Measurements from ENCODE around the gene KRTAP20-3.

KRTAP20-3 gene

DNA sequence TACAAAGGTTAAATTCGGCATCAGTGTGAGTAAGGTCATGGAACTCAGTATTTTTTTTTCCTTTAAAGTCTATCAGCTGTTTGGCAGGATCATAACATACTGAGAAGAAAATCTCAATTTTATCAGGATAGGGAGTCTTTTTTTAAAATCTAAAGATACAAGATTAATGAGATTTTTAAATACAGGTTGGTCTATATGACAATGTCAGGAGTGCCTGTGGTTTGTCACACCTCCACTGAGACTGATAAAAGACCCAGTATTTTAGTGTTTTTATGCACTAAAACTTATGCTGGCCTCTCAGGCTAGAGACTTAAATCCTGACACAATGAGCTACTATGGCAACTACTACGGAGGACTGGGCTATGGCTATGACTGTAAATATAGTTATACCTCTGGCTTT lies at the start of gene KRTAP20-3:
TSS of gene KRTAP20-3 (plus strand) at position 301 of the 400 bp plus-strand sequence.
- TF ChIP-seq, protein P1, sequence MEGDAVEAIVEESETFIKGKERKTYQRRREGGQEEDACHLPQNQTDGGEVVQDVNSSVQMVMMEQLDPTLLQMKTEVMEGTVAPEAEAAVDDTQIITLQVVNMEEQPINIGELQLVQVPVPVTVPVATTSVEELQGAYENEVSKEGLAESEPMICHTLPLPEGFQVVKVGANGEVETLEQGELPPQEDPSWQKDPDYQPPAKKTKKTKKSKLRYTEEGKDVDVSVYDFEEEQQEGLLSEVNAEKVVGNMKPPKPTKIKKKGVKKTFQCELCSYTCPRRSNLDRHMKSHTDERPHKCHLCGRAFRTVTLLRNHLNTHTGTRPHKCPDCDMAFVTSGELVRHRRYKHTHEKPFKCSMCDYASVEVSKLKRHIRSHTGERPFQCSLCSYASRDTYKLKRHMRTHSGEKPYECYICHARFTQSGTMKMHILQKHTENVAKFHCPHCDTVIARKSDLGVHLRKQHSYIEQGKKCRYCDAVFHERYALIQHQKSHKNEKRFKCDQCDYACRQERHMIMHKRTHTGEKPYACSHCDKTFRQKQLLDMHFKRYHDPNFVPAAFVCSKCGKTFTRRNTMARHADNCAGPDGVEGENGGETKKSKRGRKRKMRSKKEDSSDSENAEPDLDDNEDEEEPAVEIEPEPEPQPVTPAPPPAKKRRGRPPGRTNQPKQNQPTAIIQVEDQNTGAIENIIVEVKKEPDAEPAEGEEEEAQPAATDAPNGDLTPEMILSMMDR (conservative IDR thresholded peaks at IDR 0.05; ENCODE audit: control insufficient read depth, insufficient read depth, low read depth, low read length) = no peak
- H3K4me3 ChIP-seq (ENCODE audit: control insufficient read depth, low read depth, low read length) = no peak within 1 kb of the TSS
- no peak for DNase-seq (ENCODE audit: low read depth)

DNA sequence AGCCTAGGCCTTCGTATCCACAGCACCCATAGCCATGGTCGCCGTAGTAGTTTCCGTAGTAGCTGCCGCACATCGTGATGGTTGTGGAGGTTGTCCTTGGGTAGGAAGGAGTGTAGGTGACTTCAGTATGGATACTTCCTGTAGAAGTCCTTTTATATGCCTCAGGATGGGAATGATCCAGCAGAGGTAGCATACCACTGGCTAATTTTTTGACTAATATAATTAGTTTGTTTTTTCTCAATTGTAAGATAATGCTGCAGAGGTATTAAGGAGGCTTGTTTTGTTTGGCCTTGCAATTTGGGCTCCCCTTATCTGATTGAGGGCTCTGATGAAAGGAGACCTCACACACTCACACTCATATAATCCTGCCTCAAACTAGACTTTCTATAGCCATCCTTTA lies 43.9 kb upstream of the KRTAP20-3 start, which contains the start of gene KRTAP6-2:
TSS of gene KRTAP6-2 (minus strand) at position 101 of the 400 bp plus-strand sequence. CDS start at position 73, 28 bp downstream.
- TF ChIP-seq, protein P1 (conservative IDR thresholded peaks at IDR 0.05; ENCODE audit: control insufficient read depth, insufficient read depth, low read depth, low read length) = no peak
- no peak within 1 kb of the TSS for H3K4me3 ChIP-seq (ENCODE audit: control insufficient read depth, low read depth, low read length)
- no peak for DNase-seq (ENCODE audit: low read depth)

DNA sequence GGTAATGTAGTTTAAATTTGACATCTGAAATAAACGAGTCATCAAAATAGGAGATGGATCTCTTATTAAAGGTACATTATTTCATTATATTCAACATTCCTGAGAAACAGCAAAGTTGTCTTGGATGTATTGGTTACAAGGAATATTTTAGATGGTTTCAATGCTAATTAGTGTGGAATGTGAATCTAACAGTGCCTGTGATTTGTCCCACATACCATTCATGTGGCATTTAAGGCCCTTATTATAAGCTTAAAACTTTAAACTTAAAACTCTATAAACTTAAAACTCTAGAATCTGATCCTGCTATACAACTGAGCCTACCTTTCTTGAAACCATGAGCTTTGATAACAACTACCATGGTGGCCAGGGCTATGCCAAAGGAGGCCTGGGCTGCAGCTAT lies 41.9 kb upstream of the KRTAP20-3 start, which contains the start of gene KRTAP22-1:
TSS of gene KRTAP22-1 (plus strand) at position 301 of the 400 bp plus-strand sequence.
- TF ChIP-seq, protein P1 (conservative IDR thresholded peaks at IDR 0.05; ENCODE audit: control insufficient read depth, insufficient read depth, low read depth, low read length) = no peak
- H3K4me3 ChIP-seq (ENCODE audit: control insufficient read depth, low read depth, low read length) = no peak within 1 kb of the TSS
- no peak for DNase-seq (ENCODE audit: low read depth)

DNA sequence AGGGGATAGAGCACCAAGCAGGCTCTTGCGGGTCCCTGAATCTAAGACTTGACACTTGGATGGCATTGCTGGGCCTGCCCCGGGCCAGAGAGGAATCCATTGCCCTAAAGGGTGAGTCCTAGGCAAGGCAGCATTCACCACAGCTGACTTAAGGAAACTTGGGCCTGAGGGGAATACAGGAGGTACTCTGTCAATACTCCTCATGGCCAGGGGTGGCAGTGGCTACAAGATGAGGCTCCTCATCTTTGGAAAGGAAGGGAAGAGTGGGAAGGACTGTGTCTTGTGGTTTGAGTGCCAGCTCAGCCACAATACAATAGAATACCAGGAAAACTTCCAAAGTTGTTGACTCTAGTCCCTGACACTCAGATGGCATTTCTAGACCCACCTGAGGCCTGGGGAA lies 36.7 kb upstream of the KRTAP20-3 start:
- DNase-seq (ENCODE audit: low read depth) = no peak
- no peak overlapping the region for H3K4me3 ChIP-seq (ENCODE audit: control insufficient read depth, low read depth, low read length)
- TF ChIP-seq, protein P1 (conservative IDR thresholded peaks at IDR 0.05; ENCODE audit: control insufficient read depth, insufficient read depth, low read depth, low read length) = no peak

DNA sequence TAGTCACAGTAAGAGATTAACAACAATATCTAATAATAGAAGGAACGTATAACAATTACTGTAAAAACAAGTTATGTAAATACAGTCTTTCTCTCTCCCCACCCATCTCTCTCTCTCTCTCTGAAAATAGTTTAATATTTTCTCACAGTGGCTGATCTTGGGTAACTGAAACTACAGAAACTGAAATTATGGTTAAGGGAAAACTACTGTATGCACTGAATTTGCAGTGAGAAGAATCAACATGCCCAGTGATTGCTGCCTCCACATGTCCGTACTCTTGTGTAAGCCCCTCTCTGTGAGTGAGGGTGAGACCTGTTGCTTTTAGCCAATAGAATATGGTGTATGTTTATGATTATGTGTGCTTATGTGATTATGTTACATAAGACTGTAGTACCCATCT lies 30.5 kb upstream of the KRTAP20-3 start:
- no peak for DNase-seq (ENCODE audit: low read depth)
- TF ChIP-seq, protein P1 (conservative IDR thresholded peaks at IDR 0.05; ENCODE audit: control insufficient read depth, insufficient read depth, low read depth, low read length) = no peak
- H3K4me3 ChIP-seq (ENCODE audit: control insufficient read depth, low read depth, low read length) = no peak overlapping the region

DNA sequence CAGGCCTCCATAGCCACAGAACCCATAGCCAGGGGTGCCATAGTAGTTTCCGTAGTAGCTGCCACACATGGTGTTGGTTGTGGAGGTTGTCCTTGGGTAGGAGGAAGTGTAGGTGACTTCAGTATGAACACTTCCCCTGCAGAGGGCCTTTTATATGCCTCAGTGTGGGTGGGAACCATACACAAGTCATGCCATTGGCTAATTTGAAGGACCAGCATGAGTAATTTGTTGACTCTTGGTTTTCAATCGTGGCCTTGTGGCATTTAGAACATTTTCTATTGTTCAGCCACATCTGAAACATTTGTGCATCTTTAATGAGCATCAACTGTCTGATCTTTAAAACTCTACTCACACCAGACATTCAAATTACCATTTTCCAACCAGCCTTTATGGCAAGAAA lies 28.8 kb upstream of the KRTAP20-3 start, which contains the start of gene KRTAP6-1:
TSS of gene KRTAP6-1 (minus strand) at position 95 of the 400 bp plus-strand sequence. CDS start at position 69, 26 bp downstream.
- H3K4me3 ChIP-seq (ENCODE audit: control insufficient read depth, low read depth, low read length) = no peak within 1 kb of the TSS
- no peak for DNase-seq (ENCODE audit: low read depth)
- TF ChIP-seq, protein P1 (conservative IDR thresholded peaks at IDR 0.05; ENCODE audit: control insufficient read depth, insufficient read depth, low read depth, low read length) = no peak

DNA sequence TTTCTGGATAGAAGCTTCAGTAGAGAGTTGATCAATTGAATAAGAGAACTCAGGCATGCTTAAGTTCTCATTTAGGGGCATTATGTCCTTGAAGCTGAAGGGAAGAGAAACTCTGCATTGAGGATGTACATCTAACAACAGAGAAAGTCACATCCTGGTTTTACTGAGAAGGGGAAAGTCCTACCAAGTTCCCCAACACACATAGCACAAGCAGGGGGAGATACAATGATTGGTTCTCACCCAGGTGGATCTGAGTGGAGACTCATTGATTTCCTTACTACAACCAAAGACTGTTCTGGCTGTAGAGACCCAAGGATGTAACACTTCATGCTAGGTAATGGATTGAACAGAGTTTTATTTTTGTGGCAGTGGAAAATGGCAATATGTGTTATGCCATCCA lies 27.5 kb upstream of the KRTAP20-3 start:
- TF ChIP-seq, protein P1 (conservative IDR thresholded peaks at IDR 0.05; ENCODE audit: control insufficient read depth, insufficient read depth, low read depth, low read length) = no peak
- DNase-seq (ENCODE audit: low read depth) = no peak
- no peak overlapping the region for H3K4me3 ChIP-seq (ENCODE audit: control insufficient read depth, low read depth, low read length)
